Chondrocyte (in vitro differentiated cells): ENCODE measurements around the gene CHRM1. TPM values are rescaled to one million over a fixed set of nuclear protein-coding genes. Genes with fewer than 3 reads are reported as not detected.
"Not testable (repeated sequence)": the region's sequence is repeated elsewhere in the genome, so short reads cannot be mapped to it uniquely, and the experiment has no call there.

ENCODE experiments used
- DNase-seq: peaks from one replicate; pipeline ENCODE4 v3.0.0; 2021; ENCODE audit warnings: mixed read lengths, low spot score
- H3K27ac Mint-ChIP-seq: one replicate; pipeline ENCODE4 v1.8.0; 2021; ENCODE audit warnings: mild to moderate bottlenecking, moderate library complexity, mixed read lengths; ENCODE audit not compliant: unreplicated experiment
- H3K27me3 Mint-ChIP-seq: 2 replicates; pipeline ENCODE4 v1.8.0; 2021; ENCODE audit warnings: low read depth, mixed read lengths
- H3K36me3 Mint-ChIP-seq: 2 replicates; pipeline ENCODE4 v1.8.0; 2021; ENCODE audit warnings: low read depth, mixed read lengths
- H3K4me1 Mint-ChIP-seq: 2 replicates; pipeline ENCODE4 v1.8.0; 2021; ENCODE audit warnings: low read depth, mild to moderate bottlenecking, mixed read lengths
- H3K4me3 Mint-ChIP-seq: one replicate; pipeline ENCODE4 v1.8.0; 2021; ENCODE audit warnings: mild to moderate bottlenecking, moderate library complexity, mixed read lengths; ENCODE audit not compliant: unreplicated experiment
- H3K9me3 Mint-ChIP-seq: 2 replicates; pipeline ENCODE4 v1.8.0; 2021; ENCODE audit warnings: low read depth, mixed read lengths
- total RNA-seq: library from RNA; stranded (reverse); gene quantifications from 3 replicates; pipeline ENCODE4 v1.2.1, GENCODE V29; 2021
- TF ChIP-seq, protein P1 (sequence below): fragments of 200-600 bp; sonication (generic); IDR thresholded peaks from 2 replicates; pipeline ENCODE4 v1.5.0; 2021; ENCODE audit warnings: antibody characterized with exemption, mild to moderate bottlenecking, moderate library complexity

CHRM1 gene
- total RNA-seq, 1 donor from 2014 or later: not detected

DNA sequence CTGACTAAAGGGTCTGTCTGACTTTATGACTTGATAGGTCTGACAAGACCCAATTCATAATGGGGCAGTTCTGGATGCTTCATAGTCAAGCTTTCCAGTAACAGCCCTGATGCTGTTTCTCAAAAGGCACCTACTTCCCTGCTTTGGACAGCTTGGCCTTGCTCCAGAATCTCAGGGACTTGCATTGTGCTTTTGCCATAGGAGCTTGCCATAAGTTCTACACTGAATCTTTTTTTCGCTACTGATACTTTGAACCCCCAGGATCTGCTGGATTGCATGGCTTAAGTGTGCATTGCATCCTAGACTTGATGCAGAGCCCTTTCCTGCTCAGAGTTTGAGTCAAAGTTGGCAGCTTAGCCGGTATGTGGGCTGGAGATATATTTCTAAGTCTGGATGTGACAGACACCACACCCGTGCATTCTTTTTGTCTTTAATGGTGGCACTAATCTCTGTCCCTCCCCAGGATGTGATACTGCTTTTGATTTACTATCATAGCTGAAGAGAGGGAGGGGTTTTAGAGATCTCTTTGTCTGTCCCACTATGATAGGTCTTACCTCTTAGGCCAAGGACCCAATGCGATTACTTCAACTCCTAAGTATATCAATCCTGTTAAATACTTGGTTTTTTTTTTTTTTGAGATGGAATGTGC, 57.4 kb downstream of the CHRM1 start:
- no peak overlapping the region for H3K27ac Mint-ChIP-seq
- no peaks in the 10 kb centered on the region for H3K36me3 Mint-ChIP-seq

DNA sequence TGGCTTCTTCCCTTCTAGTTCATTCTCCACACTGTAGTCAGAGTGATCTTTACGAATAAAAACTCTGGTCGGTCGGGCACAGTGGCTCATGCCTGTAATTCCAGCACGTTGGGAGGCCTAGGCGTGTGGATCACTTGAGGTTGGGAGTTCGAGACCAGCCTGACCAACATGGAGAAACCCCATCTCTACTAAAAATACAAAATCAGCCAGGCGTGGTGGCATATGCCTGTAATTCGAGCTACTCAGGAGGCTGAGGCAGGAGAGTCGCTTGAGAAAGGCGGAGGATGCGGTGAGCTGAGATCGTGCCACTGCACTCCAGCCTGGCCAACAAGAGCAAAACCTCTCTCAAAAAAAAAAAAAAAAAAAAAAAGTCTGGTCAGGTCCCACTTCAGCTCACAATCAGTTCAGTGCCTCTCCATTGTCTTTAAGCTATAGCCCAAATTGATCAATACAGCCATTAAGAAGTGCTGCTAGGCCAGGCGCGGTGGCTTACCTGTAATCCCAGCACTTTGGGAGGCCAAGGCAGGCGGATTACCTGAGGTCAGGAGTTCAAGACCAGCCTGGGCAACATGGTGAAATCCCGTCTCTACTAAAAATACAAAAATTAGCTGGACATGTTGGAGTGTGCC, 59.5 kb downstream of the CHRM1 start:
- H3K36me3 Mint-ChIP-seq, H3K4me3 Mint-ChIP-seq, H3K27ac Mint-ChIP-seq, DNase-seq, H3K9me3 Mint-ChIP-seq, H3K27me3 Mint-ChIP-seq: not testable (repeated sequence)
- peaks cover 27% of the 10 kb centered on the region for H3K4me1 Mint-ChIP-seq

More for the DNA sequence above, 57.4 kb downstream of the CHRM1 start:
- no peak overlapping the region for H3K4me3 Mint-ChIP-seq
- H3K9me3 Mint-ChIP-seq: no peaks in the 10 kb centered on the region
- no peak for DNase-seq
- TF ChIP-seq, protein P1, sequence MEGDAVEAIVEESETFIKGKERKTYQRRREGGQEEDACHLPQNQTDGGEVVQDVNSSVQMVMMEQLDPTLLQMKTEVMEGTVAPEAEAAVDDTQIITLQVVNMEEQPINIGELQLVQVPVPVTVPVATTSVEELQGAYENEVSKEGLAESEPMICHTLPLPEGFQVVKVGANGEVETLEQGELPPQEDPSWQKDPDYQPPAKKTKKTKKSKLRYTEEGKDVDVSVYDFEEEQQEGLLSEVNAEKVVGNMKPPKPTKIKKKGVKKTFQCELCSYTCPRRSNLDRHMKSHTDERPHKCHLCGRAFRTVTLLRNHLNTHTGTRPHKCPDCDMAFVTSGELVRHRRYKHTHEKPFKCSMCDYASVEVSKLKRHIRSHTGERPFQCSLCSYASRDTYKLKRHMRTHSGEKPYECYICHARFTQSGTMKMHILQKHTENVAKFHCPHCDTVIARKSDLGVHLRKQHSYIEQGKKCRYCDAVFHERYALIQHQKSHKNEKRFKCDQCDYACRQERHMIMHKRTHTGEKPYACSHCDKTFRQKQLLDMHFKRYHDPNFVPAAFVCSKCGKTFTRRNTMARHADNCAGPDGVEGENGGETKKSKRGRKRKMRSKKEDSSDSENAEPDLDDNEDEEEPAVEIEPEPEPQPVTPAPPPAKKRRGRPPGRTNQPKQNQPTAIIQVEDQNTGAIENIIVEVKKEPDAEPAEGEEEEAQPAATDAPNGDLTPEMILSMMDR: no peak
- peaks cover 12% of the 10 kb centered on the region for H3K4me1 Mint-ChIP-seq
- no peaks in the 10 kb centered on the region for H3K27me3 Mint-ChIP-seq

DNA sequence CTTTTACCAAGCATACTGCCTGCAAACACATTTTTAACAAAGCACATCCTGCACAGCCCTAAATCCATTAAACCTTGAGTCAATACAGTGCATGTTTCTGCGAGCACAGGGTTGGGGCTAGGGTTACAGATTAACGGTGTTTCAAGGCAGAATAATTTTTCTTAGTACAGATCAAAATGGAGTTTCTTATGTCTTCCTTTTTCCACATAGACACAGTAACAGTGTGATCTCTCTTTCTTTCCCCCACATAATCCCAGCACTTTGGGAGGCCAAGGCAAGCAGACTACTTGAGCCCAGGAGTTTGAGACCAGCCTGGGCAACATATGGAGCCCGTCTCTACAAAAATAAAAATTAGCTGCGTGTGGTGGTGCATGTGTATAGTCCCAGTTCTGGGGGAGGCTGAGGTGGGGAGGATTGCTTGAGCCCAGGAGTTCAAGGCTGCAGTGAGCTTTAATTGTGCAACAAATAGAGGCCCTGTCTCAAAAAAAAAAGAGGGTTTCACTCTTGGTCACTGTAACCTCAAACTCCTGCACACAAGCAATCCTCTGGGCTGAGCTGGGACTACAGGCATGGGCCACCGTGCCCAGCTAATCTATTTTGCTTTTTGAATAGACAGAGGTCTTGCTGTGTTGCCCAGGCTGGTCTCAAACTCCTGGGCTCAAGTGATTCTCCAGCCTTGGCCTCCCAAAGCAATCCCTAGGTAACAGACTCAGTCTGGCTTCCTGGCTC, 60.2 kb downstream of the CHRM1 start:
- Mint-ChIP-seq H3K27me3 (no peaks in the 10 kb centered on the region), H3K27ac (no peak overlapping the region), H3K36me3 (no peaks in the 10 kb centered on the region), H3K4me3 (no peak overlapping the region), H3K4me1 (peaks cover 32% of the 10 kb centered on the region), H3K9me3 (no peaks in the 10 kb centered on the region)
- TF ChIP-seq, protein P1: no peak
- DNase-seq: no peak

DNA sequence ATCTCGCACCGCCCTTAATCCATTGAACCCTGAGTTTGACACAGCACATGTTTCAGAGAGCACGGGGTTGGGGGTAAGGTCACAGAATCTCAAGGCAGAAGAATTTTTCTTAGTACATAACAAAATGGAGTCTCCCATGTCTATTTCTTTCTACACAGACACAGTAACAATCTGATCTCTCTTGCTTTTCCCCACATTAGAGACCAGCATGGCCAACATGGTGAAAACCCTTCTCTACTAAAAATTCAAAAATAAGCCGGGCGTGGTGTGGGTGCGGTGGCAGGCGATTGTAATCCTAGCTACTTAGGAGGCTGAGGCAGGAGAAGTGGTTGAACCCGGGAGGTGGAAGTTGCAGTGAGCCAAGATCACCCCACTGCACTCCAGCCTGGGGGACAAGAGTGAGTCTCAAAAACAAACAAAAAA, 61.9 kb downstream of the CHRM1 start:
- H3K4me3 Mint-ChIP-seq, H3K27me3 Mint-ChIP-seq, H3K36me3 Mint-ChIP-seq, DNase-seq, H3K9me3 Mint-ChIP-seq, H3K27ac Mint-ChIP-seq: not testable (repeated sequence)
- peaks cover 42% of the 10 kb centered on the region for H3K4me1 Mint-ChIP-seq

Other genes with a start within 250 kb of the CHRM1 start
- gene UQCC3, start 249.7 kb downstream of the CHRM1 start, total RNA-seq: 4.8 to 5.7 TPM (median 5.5 TPM) in 3 replicates
- gene LBHD1, start 249.1 kb downstream of the CHRM1 start, total RNA-seq: 2.8 to 8.3 TPM (median 4.2 TPM) in 3 replicates
- gene UBXN1, start 242.3 kb downstream of the CHRM1 start, total RNA-seq: 72.0 to 82.2 TPM (median 81.6 TPM) in 3 replicates
- gene LRRN4CL, start 231.8 kb downstream of the CHRM1 start, total RNA-seq: 0.20 to 0.51 TPM (median 0.21 TPM) in 3 replicates
- gene BSCL2, start 213.9 kb downstream of the CHRM1 start, total RNA-seq: 36.6 to 76.0 TPM (median 43.2 TPM) in 3 replicates
- gene GNG3, start 213.7 kb downstream of the CHRM1 start, total RNA-seq: not detected in 3 replicates
- 43.6 to 53.8 TPM (median 45.6 TPM) in 3 replicates for gene HNRNPUL2, start 193.9 kb downstream of the CHRM1 start, total RNA-seq
- gene TTC9C, start 192.9 kb downstream of the CHRM1 start, total RNA-seq: 33.0 to 36.8 TPM (median 36.7 TPM) in 3 replicates
- 10.2 to 13.0 TPM (median 11.3 TPM) in 3 replicates for gene ZBTB3, start 167.2 kb downstream of the CHRM1 start, total RNA-seq
- 75.9 to 77.8 TPM (median 77.0 TPM) in 3 replicates for gene POLR2G, start 159.8 kb downstream of the CHRM1 start, total RNA-seq
- 18.8 to 31.0 TPM (median 21.4 TPM) in 3 replicates for gene TAF6L, start 150.0 kb downstream of the CHRM1 start, total RNA-seq
- gene TMEM179B, start 134.0 kb downstream of the CHRM1 start, total RNA-seq: 29.4 to 44.9 TPM (median 35.1 TPM) in 3 replicates
- 11.4 to 16.2 TPM (median 14.7 TPM) in 3 replicates for gene TMEM223, start 129.4 kb downstream of the CHRM1 start, total RNA-seq
- gene NXF1, start 115.9 kb downstream of the CHRM1 start, total RNA-seq: 51.3 to 69.5 TPM (median 52.4 TPM) in 3 replicates
- gene STX5, start 89.3 kb downstream of the CHRM1 start, total RNA-seq: 44.0 to 52.2 TPM (median 45.5 TPM) in 3 replicates
- gene TEX54, start 88.5 kb downstream of the CHRM1 start, total RNA-seq: 0.65 TPM in 1 of 3 replicates, not detected in the others
- gene WDR74, start 81.8 kb downstream of the CHRM1 start, total RNA-seq: 26.4 to 27.9 TPM (median 27.3 TPM) in 3 replicates
- gene SLC3A2, start 40.5 kb downstream of the CHRM1 start, total RNA-seq: 125 to 380 TPM (median 374 TPM) in 3 replicates
- gene SLC22A6, start 63.6 kb upstream of the CHRM1 start, total RNA-seq: not detected in 3 replicates
- gene SLC22A8, start 94.5 kb upstream of the CHRM1 start, total RNA-seq: not detected in 3 replicates
- not detected in 3 replicates for gene SLC22A24, start 222.9 kb upstream of the CHRM1 start, total RNA-seq